ENCODE measurements around the gene ABCA2.
A peak's percentile ranks its signal among the peaks of the same experiment; 100 is the strongest.

DNA sequence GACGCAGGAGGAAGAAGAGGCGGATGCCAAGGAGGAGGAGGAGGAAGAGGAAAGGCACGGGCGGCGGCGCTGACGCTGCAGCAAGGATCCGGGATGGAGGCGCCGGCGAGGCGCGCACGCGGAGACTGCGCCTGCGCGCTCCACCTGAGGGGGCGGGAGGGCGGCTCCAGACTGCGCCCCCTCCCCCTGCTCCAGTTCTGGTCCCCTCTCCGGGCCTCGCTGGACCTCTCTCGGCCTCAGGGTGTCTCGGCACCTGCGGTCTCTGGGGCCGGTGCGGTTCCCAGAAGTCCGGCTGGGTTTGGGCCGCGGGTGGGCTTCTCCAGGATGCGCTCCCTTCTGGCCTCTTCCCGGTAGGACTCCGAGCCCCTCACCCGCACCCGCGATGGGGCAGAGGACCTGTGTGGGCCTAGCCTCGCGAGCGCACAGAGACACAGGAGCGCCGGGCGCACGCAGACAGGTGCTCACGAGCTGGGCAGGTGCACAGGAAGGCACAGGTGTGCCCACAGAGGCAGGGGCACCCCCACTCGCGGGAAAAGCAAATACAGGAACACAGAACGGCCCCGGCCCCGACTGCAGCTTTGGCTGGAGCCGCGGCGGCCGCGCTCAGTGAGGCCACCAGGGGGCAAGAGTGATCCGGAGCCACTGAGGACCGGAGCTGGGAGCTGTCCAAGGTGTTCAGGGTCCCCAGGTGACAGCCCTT, 18.2 kb upstream of the ABCA2 start, which contains the start of gene NPDC1:
- TF ChIP-seq, protein P1, sequence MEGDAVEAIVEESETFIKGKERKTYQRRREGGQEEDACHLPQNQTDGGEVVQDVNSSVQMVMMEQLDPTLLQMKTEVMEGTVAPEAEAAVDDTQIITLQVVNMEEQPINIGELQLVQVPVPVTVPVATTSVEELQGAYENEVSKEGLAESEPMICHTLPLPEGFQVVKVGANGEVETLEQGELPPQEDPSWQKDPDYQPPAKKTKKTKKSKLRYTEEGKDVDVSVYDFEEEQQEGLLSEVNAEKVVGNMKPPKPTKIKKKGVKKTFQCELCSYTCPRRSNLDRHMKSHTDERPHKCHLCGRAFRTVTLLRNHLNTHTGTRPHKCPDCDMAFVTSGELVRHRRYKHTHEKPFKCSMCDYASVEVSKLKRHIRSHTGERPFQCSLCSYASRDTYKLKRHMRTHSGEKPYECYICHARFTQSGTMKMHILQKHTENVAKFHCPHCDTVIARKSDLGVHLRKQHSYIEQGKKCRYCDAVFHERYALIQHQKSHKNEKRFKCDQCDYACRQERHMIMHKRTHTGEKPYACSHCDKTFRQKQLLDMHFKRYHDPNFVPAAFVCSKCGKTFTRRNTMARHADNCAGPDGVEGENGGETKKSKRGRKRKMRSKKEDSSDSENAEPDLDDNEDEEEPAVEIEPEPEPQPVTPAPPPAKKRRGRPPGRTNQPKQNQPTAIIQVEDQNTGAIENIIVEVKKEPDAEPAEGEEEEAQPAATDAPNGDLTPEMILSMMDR (conservative IDR thresholded peaks at IDR 0.05; ENCODE audit: low read length): peak; percentile 83
- no peak for TF ChIP-seq EZH2phosphoT487 (IDR thresholded peaks at IDR 0.05; ENCODE audit: borderline replicate concordance)
